ENCODE results near the gene DPYSL5.

DPYSL5 gene

GRCh38 chr2:26845021-26845420 lies 2.9 kb upstream of the DPYSL5 start:
- DNase-seq (ENCODE audit: low read depth in 2 of 2), result no peak

- peak; percentile 43 to 60 for DNase-seq (ENCODE audit: low read depth in 2 of 2)
Measured at GRCh38 chr2:26846334-26847306, 1.3 kb upstream of the DPYSL5 start.

- no peak for DNase-seq (ENCODE audit: low read depth in 2 of 2)
Measured at GRCh38 chr2:26847307-26847654, 651 bp upstream of the DPYSL5 start.

- DNase-seq (ENCODE audit: low read depth in 2 of 2), result no peak
Measured at GRCh38 chr2:26848336-26849055, 564 bp downstream of the DPYSL5 start.

GRCh38 chr2:26849056-26849999 lies 1.4 kb downstream of the DPYSL5 start:
- no peak for DNase-seq (ENCODE audit: low read depth in 2 of 2)

- no peak for DNase-seq (ENCODE audit: low read depth in 2 of 2)
Measured at GRCh38 chr2:26850000-26850431, 2.1 kb downstream of the DPYSL5 start.

GRCh38 chr2:26850505-26850904 lies 2.6 kb downstream of the DPYSL5 start:
- no peak for DNase-seq (ENCODE audit: low read depth in 2 of 2)

- DNase-seq (ENCODE audit: low read depth in 2 of 2), result no peak
Measured at GRCh38 chr2:26852405-26853306, 4.7 kb downstream of the DPYSL5 start.

- no peak for DNase-seq (ENCODE audit: low read depth in 2 of 2)
Measured at GRCh38 chr2:26853751-26854150, 5.8 kb downstream of the DPYSL5 start.

- DNase-seq (ENCODE audit: low read depth in 2 of 2), result no peak
Measured at GRCh38 chr2:26854283-26854827, 6.4 kb downstream of the DPYSL5 start.

GRCh38 chr2:26855466-26855865 lies 7.5 kb downstream of the DPYSL5 start:
- DNase-seq (ENCODE audit: low read depth in 2 of 2), result no peak

- DNase-seq (ENCODE audit: low read depth in 2 of 2), result no peak
Measured at GRCh38 chr2:26859622-26860021, 11.7 kb downstream of the DPYSL5 start.

- DNase-seq (ENCODE audit: low read depth in 2 of 2), result no peak
Measured at GRCh38 chr2:26860211-26860850, 12.4 kb downstream of the DPYSL5 start.

GRCh38 chr2:26861610-26862224 lies 13.8 kb downstream of the DPYSL5 start:
- no peak for DNase-seq (ENCODE audit: low read depth in 2 of 2)

GRCh38 chr2:26864226-26864625 lies 16.3 kb downstream of the DPYSL5 start:
- no peak for DNase-seq (ENCODE audit: low read depth in 2 of 2)

- DNase-seq (ENCODE audit: low read depth in 2 of 2), result no peak
Measured at GRCh38 chr2:26864646-26865045, 16.7 kb downstream of the DPYSL5 start.

- DNase-seq (ENCODE audit: low read depth in 2 of 2), result no peak
Measured at GRCh38 chr2:26870585-26871095, 22.7 kb downstream of the DPYSL5 start.

- DNase-seq (ENCODE audit: low read depth in 2 of 2), result no peak
Measured at GRCh38 chr2:26873286-26873983, 25.5 kb downstream of the DPYSL5 start.

- DNase-seq (ENCODE audit: low read depth in 2 of 2), result no peak
Measured at GRCh38 chr2:26874514-26874913, 26.6 kb downstream of the DPYSL5 start.
